Left colon (tissue), 2 donors: Measurements from ENCODE around the gene KRABD2. TPM values are rescaled to one million over a fixed set of nuclear protein-coding genes. Genes with fewer than 3 reads are reported as not detected.

ENCODE experiments used
- ATAC-seq: fragments of 200-7000 bp; cut with Tn5 transposase; one replicate; pipeline ENCODE4 v1.9.1; 2020; ENCODE audit warnings: mild to moderate bottlenecking, moderate library complexity
- DNase-seq, 2 donors: peaks; one replicate each; pipeline ENCODE4 v3.0.0-alpha.2; 2020
- intact Hi-C, 2 donors: fragments of 100-400 bp; cut with DNase I in 1 of 2; cut with micrococcal nuclease in 1 of 2; formaldehyde crosslinking; loops; one replicate each; pipeline versions ENCODE4 v1.11.2 to v1.14.0; 2022; cut with DNase I, micrococcal nuclease
- total RNA-seq, 2 donors: library from RNA; stranded (reverse); fragmentation: NEBNext Ultra II Directional; extraction: Animal tissue kit (Norgen Biotek cat#: 25700); gene quantifications; one replicate each; pipeline ENCODE4 v1.2.1, GENCODE V29; 2021
- donor health status: DM: no; HTN: no; CAD: no.
- donor health status: DM: yes; HTN: yes; CAD: no.

KRABD2 gene

DNA sequence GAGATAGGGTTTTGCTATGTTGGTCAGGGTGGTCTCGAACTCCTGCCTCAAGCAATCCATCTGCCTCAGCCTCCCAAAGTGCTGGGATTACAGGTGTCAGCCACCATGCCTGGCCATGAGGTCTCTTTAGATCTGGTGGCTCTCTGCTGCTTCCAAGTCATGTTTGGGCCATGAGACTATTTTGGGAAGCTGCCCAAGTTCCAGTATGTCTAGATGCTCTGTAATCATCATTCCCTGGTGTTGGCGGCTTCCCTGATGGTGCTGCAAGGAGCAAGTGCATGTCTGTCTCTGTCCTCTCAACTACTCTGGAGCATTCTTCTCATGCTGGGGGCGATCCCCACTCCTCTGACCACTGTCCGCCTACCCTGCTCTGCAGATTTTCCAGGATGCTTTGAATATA lies 43.2 kb downstream of the KRABD2 start:
- intact Hi-C loops: no loop called here
- ATAC-seq (no peak), DNase-seq (no peak)

DNA sequence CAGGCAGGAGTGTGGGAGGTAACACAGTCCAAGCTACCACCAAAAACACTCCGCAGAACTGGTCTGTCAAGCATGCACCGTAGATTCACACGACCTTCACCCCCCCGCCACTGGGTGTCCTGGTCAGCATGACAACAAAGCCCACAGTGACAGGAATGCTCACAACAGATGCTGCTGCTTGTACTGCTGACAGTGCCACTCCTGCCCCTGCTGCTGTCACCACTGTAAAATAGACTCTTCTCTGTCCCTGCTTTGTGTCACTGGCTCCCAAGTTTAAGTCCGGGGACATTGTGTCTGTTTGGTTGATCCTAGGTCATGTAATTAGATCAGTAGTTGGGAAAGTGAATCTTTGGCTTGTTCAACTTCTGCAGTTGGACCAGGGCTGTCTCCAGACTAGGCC lies 43.8 kb downstream of the KRABD2 start:
- no peak for ATAC-seq
- no peak for DNase-seq
- intact Hi-C loops: no loop called here

DNA sequence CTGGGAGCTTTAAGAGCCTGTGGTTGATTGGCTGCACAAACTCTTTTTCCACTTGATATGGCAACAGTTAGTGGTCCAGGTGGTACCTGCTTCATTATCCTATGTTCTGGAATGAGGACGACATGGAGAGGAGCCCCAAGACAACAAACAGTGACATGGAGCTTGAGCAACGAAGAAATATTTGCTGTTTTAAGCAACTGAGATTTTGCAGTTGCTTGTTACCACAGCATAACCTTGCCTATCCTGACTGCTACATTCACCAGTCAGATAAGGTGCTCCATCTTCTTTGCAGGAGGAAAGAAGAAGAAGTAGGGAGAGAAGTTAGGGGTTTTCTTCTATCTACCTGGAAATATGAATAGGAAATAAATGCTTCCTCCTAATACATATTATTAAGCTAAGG lies 44.4 kb downstream of the KRABD2 start:
- ATAC-seq: no peak
- DNase-seq: no peak
- intact Hi-C loops: no loop called here

DNA sequence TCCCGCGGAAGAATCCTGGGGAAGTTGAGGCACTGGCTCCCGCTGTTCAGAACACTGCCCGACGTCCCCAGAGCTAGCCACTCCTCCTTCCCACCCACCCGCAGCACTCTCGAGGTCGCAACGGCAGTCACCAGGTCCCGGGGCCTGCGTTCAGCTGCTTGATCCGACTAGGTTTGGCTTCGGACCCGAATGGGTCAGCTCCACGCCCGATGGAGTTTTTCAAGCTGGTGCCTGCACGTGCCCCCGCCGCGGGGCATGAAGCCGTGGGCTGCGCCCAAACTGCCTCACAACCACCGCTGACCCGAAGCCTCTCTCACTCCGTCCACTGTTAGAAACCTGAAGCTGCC lies 49.2 kb downstream of the KRABD2 start:
- ATAC-seq (no peak), DNase-seq (no peak)
- intact Hi-C loops: no loop called here

Other genes starting within 250 kb of the KRABD2 start
- 100 to 1,000 TPM in 1 of 2 donors, 10 to 100 TPM in 1; 35.0 to 113 TPM for gene PER1, start 224.3 kb downstream of the KRABD2 start, total RNA-seq
- gene VAMP2, start 213.8 kb downstream of the KRABD2 start, total RNA-seq: 10 to 100 TPM; 45.1 to 56.3 TPM
- 10 to 100 TPM; 11.3 to 12.6 TPM for gene TMEM107, start 200.3 kb downstream of the KRABD2 start, total RNA-seq
- gene BORCS6, start 186.5 kb downstream of the KRABD2 start, total RNA-seq: 10 to 100 TPM; 12.2 to 13.3 TPM
- gene AURKB, start 166.1 kb downstream of the KRABD2 start, total RNA-seq: 10 to 100 TPM in 1 of 2 donors, 1 to 10 TPM in 1; 6.4 to 22.4 TPM
- 10 to 100 TPM; 38.7 to 38.8 TPM for gene CTC1, start 128.6 kb downstream of the KRABD2 start, total RNA-seq
- 10 to 100 TPM; 17.0 to 23.9 TPM for gene PFAS, start 127.4 kb downstream of the KRABD2 start, total RNA-seq
- 10 to 100 TPM; 11.8 to 13.4 TPM for gene RANGRF, start 88.0 kb downstream of the KRABD2 start, total RNA-seq
- 10 to 100 TPM in 1 of 2 donors, 1 to 10 TPM in 1; 7.2 to 11.8 TPM for gene SLC25A35, start 81.3 kb downstream of the KRABD2 start, total RNA-seq
- gene ARHGEF15, start 66.5 kb downstream of the KRABD2 start, total RNA-seq: 1 to 10 TPM; 1.7 to 2.6 TPM
- gene ODF4, start 36.9 kb downstream of the KRABD2 start, total RNA-seq: not detected
- gene RPL26, start 6.5 kb upstream of the KRABD2 start, total RNA-seq: 1,000 to 10,000 TPM; 1,187 to 1,236 TPM
- not detected for gene RNF222, start 21.1 kb upstream of the KRABD2 start, total RNA-seq
- 10 to 100 TPM; 52.0 to 65.4 TPM for gene NDEL1, start 59.2 kb upstream of the KRABD2 start, total RNA-seq